Measurements from ENCODE around the gene ST6GALNAC4.
"Not testable (repeated sequence)": the region's sequence is repeated elsewhere in the genome, so short reads cannot be mapped to it uniquely, and the experiment has no call there.

Gene ST6GALNAC4

DNA sequence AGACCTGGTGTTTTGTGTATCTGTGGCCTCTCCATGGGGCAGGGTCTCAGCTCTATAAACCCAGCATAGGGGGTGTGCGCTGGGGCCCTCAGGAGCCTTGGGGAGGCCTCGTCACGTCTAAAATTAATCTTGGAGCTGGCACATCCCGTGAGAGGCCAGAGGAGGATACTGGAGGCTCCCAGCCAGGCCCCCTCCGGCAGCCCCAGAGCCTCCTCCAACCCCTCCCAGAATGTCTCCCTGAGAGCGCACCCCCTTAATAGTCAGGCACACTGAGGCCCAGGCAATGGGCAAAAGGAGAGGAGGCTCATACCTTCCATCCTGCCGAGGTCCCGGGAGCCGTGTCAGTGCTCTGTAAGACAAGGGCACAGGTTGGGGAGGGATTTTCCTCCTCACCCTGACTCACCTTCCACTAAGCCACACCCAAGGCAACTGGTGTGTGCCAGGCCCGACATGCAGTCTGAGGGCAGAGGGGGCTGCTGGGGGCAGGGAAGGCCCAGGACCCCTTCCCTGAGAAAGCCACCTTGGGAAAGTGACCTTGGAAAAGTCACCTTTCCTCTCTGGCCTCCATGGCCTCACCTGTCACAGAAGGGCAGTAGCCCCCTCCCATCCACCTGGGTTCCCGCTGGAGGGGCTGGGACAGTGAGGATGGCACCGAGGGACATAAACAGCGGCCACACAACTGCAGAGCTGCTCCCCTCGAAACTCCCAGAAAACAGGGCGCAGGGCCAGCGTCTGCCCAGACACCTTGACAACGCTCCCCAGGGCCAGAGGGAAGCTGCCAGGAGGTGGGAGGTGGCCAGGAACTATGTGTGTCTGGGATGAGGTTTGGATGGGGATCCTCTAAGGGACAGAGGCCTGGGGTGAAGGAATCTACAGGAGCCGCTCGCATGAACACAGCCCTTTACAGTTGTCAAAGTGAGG, 42.3 kb downstream of the ST6GALNAC4 start:
- H3K4me3 ChIP-seq (ENCODE audit: low read depth, low read length), result no peak overlapping the region

- H3K4me3 ChIP-seq (ENCODE audit: low read depth, low read length), result no peak overlapping the region
These were observed 43.0 kb downstream of the ST6GALNAC4 start for GRCh38 chr9:127873886-127874285.

GRCh38 chr9:127873223-127873691, 43.6 kb downstream of the ST6GALNAC4 start:
- no peak overlapping the region for H3K4me3 ChIP-seq (ENCODE audit: low read depth, low read length)

DNA sequence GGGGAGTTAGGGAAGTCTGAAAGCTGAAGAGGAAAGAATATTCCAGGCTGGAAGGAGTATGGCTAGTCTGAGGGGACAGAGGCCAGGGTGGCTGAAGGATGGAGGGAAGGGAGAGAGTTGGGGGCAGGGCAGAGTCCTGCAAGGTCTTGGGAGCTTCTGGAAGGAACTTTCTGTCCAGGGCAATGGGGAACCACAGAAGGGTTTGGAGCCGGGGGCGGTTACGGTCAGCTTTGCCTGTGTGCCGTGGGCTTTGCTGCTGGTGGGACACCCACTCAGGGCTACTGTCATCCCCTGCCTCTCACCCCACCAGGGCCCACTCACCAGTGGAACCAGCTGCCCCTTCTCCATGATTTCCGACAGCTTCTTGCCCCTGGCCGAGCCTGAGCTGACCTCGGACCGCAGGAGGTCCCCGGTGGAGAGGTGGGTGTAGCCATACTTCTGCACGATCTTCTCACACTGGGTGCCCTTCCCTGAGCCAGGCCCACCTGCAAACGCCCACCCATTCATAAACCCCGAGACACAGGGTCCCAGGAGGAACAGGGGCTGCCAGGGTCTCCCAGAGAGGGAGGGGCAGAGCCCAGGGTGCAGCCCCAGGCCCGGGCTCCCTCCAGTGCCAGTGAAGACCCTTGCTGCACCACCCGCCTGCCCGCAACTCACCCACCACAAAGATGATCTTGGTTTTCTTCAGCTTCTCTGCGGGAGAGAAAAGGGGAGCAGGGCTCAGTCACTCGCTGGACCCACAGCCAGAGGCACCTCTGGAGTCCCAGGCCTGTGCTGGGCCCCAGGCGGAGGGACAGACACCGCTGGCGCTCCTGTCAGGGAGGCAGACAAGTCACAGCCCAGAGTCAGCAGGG, 44.2 kb downstream of the ST6GALNAC4 start:
- no peak overlapping the region for H3K4me3 ChIP-seq (ENCODE audit: low read depth, low read length)

- no peak overlapping the region for H3K4me3 ChIP-seq (ENCODE audit: low read depth, low read length)
These were observed 45.3 kb downstream of the ST6GALNAC4 start for GRCh38 chr9:127871531-127871930.

DNA sequence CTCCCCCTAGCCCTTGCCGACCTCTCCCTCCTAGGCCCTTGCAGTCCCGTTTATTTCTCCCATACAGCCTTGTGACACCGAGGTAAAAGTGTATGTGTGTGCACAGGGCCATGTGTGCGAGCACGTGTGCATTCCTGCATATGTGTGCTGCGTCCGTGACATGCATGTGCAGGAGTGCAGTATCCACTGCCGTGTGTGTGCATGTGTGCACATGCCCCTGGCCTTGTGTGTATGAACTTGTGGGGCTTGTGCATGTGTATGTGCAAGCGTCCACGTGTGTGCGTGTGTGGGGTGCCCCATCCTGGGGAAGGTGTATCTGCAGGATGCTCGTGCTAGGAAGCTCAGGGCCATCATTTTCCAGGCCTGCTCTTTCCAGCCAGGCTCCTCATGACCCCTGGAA, 46.0 kb downstream of the ST6GALNAC4 start:
- no peak overlapping the region for H3K4me3 ChIP-seq (ENCODE audit: low read depth, low read length)

GRCh38 chr9:127870153-127870491, 46.7 kb downstream of the ST6GALNAC4 start:
- H3K4me3 ChIP-seq (ENCODE audit: low read depth, low read length), result not testable (repeated sequence)

GRCh38 chr9:127869310-127870152, 47.3 kb downstream of the ST6GALNAC4 start:
- H3K4me3 ChIP-seq (ENCODE audit: low read depth, low read length), result no peak overlapping the region

- no peak overlapping the region for H3K4me3 ChIP-seq (ENCODE audit: low read depth, low read length)
These were observed 48.5 kb downstream of the ST6GALNAC4 start for GRCh38 chr9:127868278-127868902.

GRCh38 chr9:127867356-127868277, 49.2 kb downstream of the ST6GALNAC4 start:
- no peak overlapping the region for H3K4me3 ChIP-seq (ENCODE audit: low read depth, low read length)

GRCh38 chr9:127866535-127866934, 50.3 kb downstream of the ST6GALNAC4 start:
- no peak overlapping the region for H3K4me3 ChIP-seq (ENCODE audit: low read depth, low read length)

DNA sequence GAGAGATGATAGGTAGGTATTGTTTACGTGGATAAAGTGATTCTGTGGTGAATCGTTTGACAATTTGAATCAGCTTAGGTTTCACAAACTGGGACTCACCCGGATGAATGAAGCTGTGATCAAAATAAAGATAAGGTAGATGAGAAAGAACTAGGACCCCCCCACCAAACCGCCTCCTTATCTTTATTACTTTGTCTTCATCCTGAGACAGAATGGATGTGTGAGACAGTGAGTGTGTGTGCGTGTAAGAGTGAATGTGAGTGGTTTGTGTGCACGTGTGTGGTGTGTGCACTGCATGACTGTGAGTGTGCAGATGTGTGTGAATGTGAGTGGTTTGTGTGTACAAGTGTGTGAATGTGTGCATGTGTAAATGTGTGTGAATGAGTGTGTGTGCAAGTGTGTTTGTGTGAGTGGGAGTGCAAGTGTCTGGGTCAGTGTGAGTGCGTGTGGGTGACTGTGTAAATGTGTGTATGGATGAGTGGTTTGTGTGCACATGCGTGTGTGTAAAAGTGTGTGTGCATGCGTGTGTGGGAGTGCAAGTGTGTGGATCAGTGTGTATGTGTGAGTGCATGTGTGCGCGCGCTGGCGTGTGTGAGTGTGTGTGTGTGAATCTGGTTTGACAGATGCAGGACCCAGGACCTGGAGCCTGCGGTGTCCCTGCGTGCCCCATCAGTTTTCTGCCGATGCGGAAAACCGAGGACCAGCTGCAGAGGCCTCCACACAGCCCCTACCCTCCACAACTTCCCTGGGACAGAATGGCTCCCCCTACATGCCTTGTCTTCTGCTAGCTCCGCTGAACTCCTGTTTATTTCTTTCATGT, 51.0 kb downstream of the ST6GALNAC4 start:
- no peak overlapping the region for H3K4me3 ChIP-seq (ENCODE audit: low read depth, low read length)

- no peak overlapping the region for H3K4me3 ChIP-seq (ENCODE audit: low read depth, low read length)
These were observed 53.6 kb downstream of the ST6GALNAC4 start for GRCh38 chr9:127863191-127863621.

GRCh38 chr9:127862075-127863011, 54.5 kb downstream of the ST6GALNAC4 start:
- no peak overlapping the region for H3K4me3 ChIP-seq (ENCODE audit: low read depth, low read length)

DNA sequence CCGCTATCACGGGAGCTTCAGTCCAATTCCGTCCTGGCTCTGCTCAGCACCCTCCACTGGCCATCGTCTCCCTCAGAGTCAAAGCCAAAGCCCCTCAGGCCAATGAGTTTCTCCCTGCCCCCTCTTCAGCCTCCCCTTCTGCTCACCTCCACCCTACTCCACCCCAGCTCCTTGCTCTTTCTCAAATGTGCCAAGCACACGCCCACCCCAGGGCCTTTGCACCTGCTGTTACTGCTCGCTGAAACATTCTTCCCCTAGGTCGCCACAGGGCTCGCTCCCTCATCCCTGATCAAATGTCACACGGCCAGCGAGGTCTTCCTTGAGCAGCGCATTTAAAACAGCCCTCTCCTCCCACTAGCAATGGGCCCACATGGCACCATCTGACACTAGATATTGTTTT, 56.1 kb downstream of the ST6GALNAC4 start:
- no peak overlapping the region for H3K4me3 ChIP-seq (ENCODE audit: low read depth, low read length)

DNA sequence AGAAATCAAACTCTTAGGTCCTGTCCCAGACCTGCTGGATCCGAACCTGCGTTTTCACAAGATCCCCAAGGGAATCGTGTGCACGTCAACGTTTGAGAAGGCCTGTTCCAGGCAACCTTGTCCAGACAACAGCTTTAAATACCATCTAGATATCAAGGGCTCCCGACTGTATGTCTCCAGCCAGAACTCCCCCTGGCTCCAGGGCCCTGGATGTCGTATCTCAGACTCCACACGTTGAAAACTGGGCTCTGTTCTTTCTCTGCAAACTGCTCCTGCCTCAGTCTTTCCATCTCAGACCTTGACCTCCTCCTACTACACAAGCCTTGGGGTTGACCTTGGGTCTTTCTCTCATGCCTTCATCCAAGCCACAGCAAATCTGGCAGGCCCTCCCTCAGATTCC, 56.6 kb downstream of the ST6GALNAC4 start:
- H3K4me3 ChIP-seq (ENCODE audit: low read depth, low read length), result no peak overlapping the region

DNA sequence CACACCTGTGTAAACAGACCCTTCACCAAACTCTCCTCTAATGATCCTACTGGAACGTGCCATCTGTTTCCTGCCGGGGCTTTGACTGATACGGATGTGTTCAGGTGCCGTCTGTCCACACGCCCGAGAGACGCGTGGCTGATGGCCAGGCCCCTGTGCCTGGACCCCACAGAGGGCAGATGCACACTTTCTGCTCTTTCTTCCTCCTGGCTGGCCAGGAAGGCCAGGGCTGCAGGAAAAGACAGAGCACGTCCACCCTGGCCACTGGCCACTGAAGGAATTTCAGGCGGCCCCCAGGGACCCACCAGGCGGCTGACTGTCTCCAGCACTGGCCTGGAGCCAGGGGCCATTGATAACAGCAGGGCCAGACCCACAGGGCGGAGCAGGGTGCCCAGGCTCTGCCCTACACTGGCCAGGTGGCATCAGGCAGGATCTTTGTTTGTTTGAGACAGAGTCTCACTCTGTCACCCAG, 58.8 kb downstream of the ST6GALNAC4 start:
- no peak overlapping the region for H3K4me3 ChIP-seq (ENCODE audit: low read depth, low read length)
